Gastroesophageal sphincter (tissue), 3 donors: Measurements from ENCODE around the gene INPP4B.

Source experiments
- EP300 ChIP-seq: sonication (generic); formaldehyde crosslinking; IDR thresholded peaks from one replicate; pipeline ENCODE4 v1.6.1; 2017; ENCODE audit warnings: antibody characterized with exemption, mild to moderate bottlenecking
- TF ChIP-seq, protein P1 (sequence below), 4 experiments: fragments of 200-600 bp in 2 of 4; fragments of 450-650 bp in 2 of 4; sonication (generic) in 1 of 4; IDR thresholded peaks; one replicate each; pipeline ENCODE4 v1.5.1; 2017 to 2019; ENCODE audit warnings: antibody characterized with exemption in 4 of 4, mild to moderate bottlenecking in 2 of 4, moderate library complexity in 2 of 4

DNA sequence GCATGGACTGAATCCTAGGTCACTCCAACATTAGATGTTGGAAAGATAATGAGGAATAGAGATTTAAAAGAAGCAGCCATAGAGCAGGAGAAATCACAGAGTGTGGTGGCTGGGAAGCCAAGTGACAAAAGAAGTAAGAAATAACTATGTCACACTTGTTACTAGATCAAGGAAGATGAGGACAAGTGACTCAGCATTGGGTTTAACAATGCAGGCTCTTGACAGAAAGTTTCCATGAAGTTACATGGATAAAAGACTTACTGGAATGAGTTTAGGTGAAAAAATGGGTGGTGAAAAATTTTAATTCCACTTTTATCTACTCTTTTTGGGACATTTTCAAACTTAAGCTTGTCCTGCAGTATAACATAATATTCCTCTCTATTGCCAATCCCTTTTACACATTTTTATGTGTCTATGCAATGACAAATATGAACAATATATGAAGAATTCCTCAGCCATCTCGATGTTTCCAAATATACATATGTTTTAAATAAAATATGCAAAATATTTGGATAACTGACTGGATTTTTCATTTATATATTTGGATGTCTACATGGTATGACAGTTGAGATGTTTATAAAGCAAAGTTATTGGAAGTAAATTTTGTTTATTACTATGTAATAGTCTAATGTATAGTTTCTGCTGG lies 747.1 kb downstream of the INPP4B start:
- TF ChIP-seq, protein P1, sequence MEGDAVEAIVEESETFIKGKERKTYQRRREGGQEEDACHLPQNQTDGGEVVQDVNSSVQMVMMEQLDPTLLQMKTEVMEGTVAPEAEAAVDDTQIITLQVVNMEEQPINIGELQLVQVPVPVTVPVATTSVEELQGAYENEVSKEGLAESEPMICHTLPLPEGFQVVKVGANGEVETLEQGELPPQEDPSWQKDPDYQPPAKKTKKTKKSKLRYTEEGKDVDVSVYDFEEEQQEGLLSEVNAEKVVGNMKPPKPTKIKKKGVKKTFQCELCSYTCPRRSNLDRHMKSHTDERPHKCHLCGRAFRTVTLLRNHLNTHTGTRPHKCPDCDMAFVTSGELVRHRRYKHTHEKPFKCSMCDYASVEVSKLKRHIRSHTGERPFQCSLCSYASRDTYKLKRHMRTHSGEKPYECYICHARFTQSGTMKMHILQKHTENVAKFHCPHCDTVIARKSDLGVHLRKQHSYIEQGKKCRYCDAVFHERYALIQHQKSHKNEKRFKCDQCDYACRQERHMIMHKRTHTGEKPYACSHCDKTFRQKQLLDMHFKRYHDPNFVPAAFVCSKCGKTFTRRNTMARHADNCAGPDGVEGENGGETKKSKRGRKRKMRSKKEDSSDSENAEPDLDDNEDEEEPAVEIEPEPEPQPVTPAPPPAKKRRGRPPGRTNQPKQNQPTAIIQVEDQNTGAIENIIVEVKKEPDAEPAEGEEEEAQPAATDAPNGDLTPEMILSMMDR (IDR thresholded peaks at IDR 0.05), result no peak
- no peak for TF ChIP-seq EP300
